DMS53 treated with DMSO at 0.1 percent for 48 hours (cell line): ENCODE results near the gene CDC14B.

Experiments used
- DNase-seq: peaks from one replicate; lab custom pipeline; 2025; ENCODE audit not compliant: unreplicated experiment; lab: John Stamatoyannopoulos, UW

CDC14B gene

GRCh38 chr9:96487029-96487396 lies 132.6 kb downstream of the CDC14B start:
- no peak for DNase-seq

- no peak for DNase-seq
Measured at GRCh38 chr9:96486386-96487028, 133.1 kb downstream of the CDC14B start.

- no peak for DNase-seq
Measured at GRCh38 chr9:96485280-96485679, 134.4 kb downstream of the CDC14B start.

- no peak for DNase-seq
Measured at GRCh38 chr9:96484521-96484931, 135.1 kb downstream of the CDC14B start.

GRCh38 chr9:96483733-96484390 lies 135.8 kb downstream of the CDC14B start:
- no peak for DNase-seq

GRCh38 chr9:96483197-96483596 lies 136.4 kb downstream of the CDC14B start:
- DNase-seq, result no peak

- DNase-seq, result no peak
Measured at GRCh38 chr9:96482476-96482875, 137.2 kb downstream of the CDC14B start.

- no peak for DNase-seq
Measured at GRCh38 chr9:96480736-96481135, 138.9 kb downstream of the CDC14B start.

GRCh38 chr9:96478829-96479371 lies 140.7 kb downstream of the CDC14B start:
- DNase-seq, result no peak

GRCh38 chr9:96476591-96476990 lies 143.1 kb downstream of the CDC14B start:
- no peak for DNase-seq

GRCh38 chr9:96476013-96476412 lies 143.6 kb downstream of the CDC14B start:
- no peak for DNase-seq

GRCh38 chr9:96467784-96468183 lies 151.9 kb downstream of the CDC14B start:
- no peak for DNase-seq

GRCh38 chr9:96464426-96464825 lies 155.2 kb downstream of the CDC14B start:
- DNase-seq, result no peak

GRCh38 chr9:96462541-96462940 lies 157.1 kb downstream of the CDC14B start:
- no peak for DNase-seq

- no peak for DNase-seq
Measured at GRCh38 chr9:96461336-96461735, 158.3 kb downstream of the CDC14B start.

- DNase-seq, result no peak
Measured at GRCh38 chr9:96460882-96461281, 158.8 kb downstream of the CDC14B start.

GRCh38 chr9:96460470-96460869 lies 159.2 kb downstream of the CDC14B start:
- DNase-seq, result no peak

- DNase-seq, result no peak
Measured at GRCh38 chr9:96459268-96460007, 160.2 kb downstream of the CDC14B start.

- no peak for DNase-seq
Measured at GRCh38 chr9:96458226-96458625, 161.4 kb downstream of the CDC14B start.

GRCh38 chr9:96457266-96457665 lies 162.4 kb downstream of the CDC14B start:
- DNase-seq, result no peak

GRCh38 chr9:96453625-96454024 lies 166.0 kb downstream of the CDC14B start:
- no peak for DNase-seq
